ENCODE data around the gene CREB1.
"Not testable (repeated sequence)": the region's sequence is repeated elsewhere in the genome, so short reads cannot be mapped to it uniquely, and the experiment has no call there.

Gene CREB1

DNA sequence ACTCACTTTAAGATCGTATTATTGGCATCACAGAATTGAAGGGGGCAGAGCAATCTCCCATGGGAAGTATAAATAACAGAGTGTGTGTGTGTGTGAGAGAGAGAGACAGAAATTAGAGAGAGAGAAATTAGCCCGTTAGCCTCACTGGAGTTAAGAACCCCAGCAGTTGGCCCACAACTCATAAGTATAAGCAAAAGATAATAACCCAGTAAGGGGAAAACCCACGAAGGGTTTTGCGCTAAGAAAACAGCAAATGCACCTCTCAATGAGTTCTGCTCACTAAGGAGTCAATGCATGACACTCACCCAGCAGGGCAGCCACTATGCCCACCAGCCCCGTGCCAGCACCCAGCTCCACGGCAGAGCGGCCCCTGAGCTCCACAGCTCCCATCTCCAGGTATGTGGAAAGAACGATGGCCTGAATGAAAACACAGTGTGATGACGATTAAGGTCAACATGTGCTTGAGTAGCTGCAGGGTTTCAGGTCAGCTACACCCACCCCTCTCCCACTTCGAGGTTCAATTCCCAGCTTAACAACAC lies 91.8 kb downstream of the CREB1 start:
- no peak for DNase-seq

DNA sequence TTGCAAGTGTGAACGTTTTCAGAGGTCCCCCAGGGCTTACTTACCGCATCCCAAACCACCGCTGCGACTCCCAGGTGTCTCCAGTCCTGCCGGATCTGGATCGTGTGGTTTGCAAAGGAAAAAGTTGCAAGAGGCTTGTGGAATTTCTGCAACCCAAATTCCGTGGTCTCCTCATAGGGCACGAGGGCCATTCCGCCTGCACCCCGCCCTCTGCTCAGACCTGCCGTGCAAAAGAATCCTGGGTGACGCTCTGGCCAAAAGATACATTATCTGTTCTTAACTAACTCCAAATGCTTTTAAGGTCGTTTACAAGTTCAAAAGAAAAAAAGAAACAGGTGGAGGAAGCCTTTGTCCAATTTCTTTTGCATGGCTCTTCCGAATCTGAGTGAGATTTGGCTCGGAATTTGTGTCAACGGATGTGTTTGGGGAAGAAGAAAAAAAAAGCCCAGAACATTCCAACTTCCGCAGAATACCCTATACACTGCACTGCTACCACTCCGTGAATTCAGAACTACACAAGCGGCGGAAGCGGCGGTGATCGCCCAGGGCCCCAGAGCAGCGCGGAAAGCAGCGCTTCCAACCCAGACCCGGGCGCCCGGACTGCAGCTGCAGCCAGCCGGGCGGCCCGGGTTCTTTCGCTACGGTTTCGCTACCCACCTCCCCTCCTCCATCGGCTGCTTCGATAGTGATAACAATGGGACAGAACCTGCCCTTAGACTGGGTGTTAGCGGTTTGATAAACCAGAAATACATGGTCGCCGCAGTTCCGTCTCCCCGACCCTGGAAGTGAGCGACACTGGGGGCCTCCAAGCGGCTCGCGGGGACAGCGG lies 94.6 kb downstream of the CREB1 start:
- peak; percentile 65 for DNase-seq

DNA sequence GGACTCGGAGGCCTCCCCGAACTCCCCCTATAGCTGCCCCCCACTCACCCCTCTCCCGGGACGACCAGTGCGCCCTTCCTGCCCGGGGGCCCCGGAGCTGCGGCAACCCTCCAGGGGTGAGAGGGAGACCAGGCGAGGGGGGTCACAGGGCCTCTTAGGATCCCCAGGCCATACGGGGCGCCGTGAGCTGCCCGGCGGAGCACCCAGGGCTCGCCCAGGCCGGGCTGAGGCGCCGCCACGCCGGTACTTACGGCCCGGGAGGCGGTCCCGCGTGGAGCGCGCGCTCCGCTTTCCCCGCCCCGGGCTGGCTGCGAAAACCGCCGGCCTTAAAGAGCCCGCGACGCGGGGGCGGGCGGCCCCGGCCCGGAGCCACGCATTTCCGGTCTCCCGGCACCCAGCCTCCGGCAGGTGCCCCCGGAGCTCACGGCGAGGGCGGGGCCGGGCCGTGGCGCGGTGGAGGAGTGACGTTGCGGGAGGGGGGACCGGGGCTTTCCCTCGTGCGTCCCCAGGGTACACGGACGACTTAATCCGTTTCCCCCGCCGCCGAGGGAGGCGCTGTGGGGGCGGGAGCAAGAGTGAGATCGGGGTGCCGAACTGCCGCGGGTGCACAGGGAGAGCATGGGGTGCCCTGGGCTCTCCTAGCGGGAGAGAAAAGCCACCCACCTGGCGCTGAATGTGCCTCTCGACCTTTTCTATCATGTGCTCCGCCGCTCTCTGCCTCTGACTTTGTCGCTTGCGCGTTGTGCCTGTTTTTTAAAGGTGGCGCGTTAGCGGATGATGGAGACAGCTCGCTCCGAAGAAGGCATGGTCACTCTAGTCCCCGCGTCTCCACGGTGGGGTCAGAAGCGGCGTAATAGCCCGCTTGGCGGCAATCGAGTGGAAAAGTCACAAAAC lies 95.5 kb downstream of the CREB1 start, which contains the start of gene METTL21A:
Gene METTL21A, minus strand, starts transcription at position 381 of the 894 bp plus-strand sequence. CDS start 1,019 bp downstream, outside the sequence.
- peak; percentile 97 for DNase-seq

DNA sequence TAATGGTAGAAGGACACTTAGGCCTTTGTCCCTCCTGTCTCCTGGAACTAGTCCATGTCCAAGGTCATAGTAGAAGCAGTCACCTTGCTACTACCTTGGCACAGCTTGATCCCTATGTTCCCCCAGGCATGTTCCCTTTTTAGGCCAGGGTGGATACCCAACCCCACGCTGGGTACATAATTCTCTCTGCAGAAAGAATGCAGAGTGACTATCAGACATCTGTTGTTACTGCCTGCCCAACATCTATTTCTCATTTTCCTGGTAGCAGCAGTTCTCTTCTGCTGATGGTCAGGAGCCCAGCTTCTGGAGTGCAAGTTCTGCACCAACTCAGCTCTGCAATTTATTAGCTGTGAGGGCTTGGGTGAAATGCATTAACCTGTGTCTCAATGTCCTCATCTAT lies 99.8 kb downstream of the CREB1 start:
- no peak for DNase-seq

DNA sequence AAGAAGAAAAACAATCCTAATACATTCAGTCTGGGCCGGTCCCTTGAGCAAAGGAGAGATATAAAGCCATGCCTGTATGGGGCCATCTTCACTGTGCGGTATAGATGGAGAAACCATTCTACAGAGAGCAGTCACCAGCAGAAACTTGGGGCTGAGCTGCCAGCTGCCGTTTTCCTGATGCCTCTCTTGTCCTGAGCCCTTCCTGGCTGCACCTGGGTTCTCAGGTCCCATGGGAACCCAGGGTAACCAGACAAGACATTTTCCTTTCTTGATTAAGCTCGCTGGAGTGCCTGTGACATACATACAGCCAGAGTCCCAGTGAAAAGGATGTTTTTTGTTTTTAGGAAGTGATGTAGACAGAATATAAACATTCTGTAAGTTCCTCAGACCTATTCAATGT lies 100.7 kb downstream of the CREB1 start:
- DNase-seq, result no peak

DNA sequence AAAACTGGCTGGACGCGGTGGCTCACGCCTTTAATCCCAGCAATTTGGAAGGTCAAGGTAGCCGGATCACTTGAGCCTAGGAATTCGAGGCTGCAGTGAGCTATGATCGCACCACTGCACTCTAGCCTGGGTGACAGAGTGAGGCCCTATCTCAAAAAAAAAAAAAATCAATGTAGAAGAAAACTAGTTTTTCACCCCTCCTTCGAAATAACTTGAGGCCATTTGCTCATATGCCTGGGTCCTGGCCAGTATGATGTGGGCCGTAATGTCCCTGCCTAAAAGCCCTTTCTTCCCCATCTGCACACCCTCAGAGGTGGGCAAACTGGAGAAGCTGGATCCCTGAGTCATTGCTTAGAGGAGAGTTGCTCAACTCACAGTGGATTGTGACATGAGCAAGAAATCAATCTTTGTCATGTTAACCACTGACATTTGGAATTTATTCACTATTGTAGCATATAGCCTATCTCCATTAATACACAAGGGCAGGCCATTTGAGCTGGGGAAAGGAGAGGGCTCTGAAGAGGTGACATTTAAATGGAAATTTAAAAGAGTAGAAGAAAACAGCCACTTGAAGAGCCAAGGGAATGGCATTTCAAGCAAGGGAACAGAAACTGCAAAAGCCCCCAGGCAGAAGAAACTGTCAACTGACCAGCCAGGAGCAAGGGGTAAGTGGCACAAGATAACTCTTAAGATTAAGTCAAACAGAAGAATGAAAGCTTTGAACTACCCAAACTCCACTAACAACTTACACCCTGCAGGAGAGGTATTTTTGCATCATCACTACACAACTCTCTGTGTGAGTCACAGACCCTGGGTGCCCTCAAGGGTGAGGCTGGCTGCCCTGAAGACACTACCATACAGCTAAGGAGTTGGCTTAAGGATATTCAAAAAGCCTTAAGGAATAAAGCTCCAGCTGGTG lies 103.1 kb downstream of the CREB1 start:
- no peak for DNase-seq

DNA sequence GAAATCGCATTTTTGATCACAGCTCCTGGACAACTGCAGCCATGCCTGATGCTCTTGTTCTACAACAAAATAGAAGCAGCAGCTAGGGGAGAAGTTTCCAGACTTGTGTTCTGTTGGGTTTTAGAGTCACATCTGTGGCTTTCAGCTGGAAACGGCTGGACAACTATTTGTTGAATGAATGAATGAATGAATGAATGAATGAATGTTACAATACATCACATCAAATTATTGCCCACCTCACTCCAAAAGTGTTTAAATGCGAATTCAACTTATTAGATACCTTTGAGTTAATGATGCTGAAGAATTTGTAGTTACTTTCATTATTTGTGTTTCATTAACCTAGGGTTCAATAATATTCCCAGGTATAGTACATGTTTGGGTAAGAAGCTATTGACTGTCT lies 103.9 kb downstream of the CREB1 start:
- DNase-seq, result no peak

DNA sequence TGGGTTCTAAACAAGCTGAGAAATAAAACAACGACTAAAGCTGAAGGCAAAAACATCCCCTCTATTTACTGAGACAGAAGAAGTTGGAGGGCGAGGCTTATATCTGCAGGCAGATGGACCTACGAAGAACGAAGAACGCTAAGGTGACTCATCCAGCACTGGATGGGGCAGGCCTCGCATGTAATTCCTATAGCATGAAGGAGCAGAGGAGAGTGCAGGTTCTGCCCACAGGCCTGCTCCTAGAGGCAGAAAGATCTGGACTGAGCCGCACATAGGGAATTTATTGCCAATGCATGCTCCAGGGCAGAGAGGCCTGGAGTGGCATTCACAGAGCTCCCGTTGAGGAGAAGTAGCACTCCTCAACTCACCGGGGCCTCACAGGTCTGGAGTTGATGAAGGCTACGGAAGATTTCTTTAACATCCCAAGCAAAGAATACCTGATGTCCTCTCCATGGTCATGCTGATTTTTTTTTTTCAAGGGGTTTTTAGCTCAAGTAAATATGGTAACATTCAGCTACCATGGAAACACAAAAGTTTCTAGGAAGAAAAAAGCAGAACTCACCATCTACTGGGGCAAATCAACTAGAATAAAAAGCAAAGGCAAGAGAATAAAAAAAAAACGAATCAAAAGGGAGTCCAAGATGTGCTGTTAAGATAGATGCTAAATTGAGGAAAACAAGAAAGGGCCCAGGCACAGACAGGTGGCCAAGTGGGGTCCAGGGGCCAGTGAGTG lies 105.9 kb downstream of the CREB1 start:
- DNase-seq, result no peak

DNA sequence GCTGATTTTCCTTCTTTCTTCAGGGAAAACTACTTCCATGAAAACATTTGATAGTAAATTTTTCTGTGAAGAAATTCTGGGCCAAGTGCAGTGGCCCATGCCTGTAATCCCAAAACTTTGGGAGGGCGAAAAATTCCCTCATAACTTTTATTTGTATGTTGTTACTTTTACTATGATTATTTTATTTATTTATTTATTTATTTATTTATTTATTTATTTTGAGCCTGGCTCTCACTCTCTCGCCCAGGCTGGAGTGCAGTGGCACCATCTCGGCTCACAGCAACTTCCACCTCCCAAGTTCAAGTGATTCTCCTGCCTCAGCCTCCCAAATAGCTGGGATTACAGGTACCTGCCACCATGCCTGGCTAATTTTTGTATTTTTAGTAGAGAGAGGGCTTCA lies 109.5 kb downstream of the CREB1 start:
- DNase-seq, result not testable (repeated sequence)

DNA sequence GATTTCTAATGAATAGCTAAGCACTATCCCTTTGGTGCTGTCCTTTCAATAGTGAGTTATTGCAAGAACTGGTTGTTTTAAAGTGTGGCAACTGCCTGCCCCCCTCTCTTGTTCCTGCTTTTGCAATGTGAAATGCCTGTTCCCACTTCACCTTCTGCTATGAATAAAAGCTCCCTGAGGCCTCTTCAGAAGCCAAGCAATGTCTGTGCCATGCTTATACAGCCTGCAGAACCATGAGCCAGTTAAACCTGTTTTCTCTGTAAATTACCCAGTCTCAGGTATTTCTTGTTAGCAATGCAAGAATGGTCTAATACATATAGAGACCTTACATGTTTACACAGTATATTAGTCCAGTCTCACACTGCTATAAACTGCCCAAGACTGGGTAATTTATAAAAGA lies 110.4 kb downstream of the CREB1 start:
- DNase-seq, result no peak

DNA sequence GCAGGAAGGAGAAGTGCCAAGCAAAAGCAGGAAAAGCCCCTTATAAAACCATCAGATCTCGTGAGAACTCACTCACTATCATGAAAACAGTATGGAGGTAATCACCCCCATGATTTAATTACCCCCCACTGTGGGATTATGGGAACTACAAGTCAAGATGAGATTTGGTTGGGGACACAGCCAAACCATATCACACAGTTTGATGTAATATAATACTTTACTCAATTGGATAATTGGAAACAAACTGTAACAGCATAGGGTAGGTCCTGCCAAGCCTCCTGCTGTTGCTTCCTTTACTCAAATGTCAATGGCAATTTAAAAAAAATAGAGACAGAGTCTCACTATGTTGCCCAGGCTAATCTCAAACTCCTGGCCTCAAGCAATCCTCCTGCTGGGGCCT lies 110.9 kb downstream of the CREB1 start:
- no peak for DNase-seq

DNA sequence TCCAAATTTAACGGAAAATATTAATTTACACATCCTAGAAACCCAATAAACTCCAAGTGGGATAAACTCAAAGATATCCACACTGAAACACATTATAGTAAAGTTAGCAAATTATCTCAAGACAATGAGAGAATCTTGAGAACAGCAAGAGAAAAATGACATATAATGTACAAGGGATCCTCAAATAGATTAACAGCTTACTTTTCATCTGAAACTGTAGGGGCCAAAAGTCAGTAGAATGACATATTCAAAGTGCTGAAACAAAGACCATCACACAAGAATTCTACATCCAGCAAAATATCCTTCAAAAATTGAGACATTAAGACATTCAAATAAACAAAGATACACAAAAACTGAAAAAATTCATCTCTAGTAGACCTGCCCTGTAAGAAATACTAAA lies 114.1 kb downstream of the CREB1 start:
- DNase-seq, result no peak

DNA sequence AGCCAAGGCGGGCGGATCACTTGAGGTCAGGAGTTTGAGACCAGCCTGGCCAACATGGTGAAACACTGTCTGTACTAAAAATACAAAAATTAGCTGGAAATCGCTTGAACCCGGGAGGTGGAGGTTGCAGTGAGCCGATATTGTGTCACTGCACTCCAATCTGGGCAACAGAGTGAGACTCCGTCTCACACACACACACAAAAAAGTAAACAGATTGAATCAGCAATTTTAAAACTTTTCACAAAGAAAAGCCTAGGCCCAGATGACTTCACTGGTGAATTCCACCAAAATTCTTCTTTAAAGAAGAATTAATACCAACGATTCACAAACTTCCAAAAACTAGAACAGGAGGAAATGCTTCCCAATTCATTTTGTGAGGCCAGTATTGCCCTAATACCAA lies 116.8 kb downstream of the CREB1 start:
- DNase-seq, result not testable (repeated sequence)

Measured in CD4-positive, alpha-beta T cell treated with Interleukin-10 for 1 hour (primary cell).